22Rv1 (cell line): Measurements from ENCODE around the gene XPNPEP1.

Source experiments
- ZFX ChIP-seq: fragments of 450-650 bp; IDR thresholded peaks from 2 replicates; pipeline ENCODE4 v1.6.1; 2017; ENCODE audit warnings: antibody characterized with exemption, borderline replicate concordance
- TF ChIP-seq, protein P1 (sequence below): fragments of 450-650 bp; IDR thresholded peaks from 2 replicates; pipeline ENCODE4 v1.5.1; 2017; ENCODE audit warnings: mild to moderate bottlenecking

DNA sequence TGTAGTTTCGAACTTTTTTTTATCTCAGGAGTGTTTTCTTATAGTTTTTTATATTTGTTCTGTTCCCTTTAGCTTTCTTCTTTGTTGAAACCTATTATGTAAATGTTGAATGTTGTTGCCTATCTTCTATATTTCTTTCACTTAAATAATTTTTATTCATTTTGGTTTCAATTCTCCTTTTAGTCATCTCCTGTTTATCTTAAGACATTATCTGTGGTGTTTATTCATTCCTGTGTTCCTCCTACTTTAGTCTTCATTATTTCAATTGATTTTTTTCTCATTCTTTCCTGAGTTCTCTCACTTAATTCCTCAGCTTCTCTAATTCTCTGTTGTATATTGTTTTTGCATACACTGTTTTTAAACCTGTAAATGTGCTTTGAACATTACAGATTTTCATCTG is 64.1 kb downstream of the XPNPEP1 start:
- TF ChIP-seq, protein P1, sequence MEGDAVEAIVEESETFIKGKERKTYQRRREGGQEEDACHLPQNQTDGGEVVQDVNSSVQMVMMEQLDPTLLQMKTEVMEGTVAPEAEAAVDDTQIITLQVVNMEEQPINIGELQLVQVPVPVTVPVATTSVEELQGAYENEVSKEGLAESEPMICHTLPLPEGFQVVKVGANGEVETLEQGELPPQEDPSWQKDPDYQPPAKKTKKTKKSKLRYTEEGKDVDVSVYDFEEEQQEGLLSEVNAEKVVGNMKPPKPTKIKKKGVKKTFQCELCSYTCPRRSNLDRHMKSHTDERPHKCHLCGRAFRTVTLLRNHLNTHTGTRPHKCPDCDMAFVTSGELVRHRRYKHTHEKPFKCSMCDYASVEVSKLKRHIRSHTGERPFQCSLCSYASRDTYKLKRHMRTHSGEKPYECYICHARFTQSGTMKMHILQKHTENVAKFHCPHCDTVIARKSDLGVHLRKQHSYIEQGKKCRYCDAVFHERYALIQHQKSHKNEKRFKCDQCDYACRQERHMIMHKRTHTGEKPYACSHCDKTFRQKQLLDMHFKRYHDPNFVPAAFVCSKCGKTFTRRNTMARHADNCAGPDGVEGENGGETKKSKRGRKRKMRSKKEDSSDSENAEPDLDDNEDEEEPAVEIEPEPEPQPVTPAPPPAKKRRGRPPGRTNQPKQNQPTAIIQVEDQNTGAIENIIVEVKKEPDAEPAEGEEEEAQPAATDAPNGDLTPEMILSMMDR: no peak
- no peak for TF ChIP-seq ZFX
